Measurements from ENCODE around the gene UNK. TPM values are rescaled to one million over a fixed set of nuclear protein-coding genes. Genes with fewer than 3 reads are reported as not detected.
A peak's percentile ranks its signal among the peaks of the same experiment; 100 is the strongest.

Gene UNK
- total and polyA plus RNA-seq, 2 of the 13 experiments (the other 11 are each of a cell fraction or from before 2014, with no cell fraction given): 31.6 to 33.0 TPM

GRCh38 chr17:75872434-75873351, 88.1 kb downstream of the UNK start (continued):
- TF ChIP-seq ZNF609 (CRISPR knock-in tag; IDR thresholded peaks at IDR 0.05; ENCODE audit: borderline replicate concordance) (peak; percentile 94), DRAP1 (CRISPR knock-in tag; IDR thresholded peaks at IDR 0.05) (peak; percentile 89), THAP11 (CRISPR knock-in tag; IDR thresholded peaks at IDR 0.05) (peak; percentile 83), E2F2 (CRISPR knock-in tag; IDR thresholded peaks at IDR 0.05; ENCODE audit: borderline replicate concordance) (no peak), RAD51 (IDR thresholded peaks at IDR 0.05; ENCODE audit: borderline replicate concordance) (no peak), IKZF4 (CRISPR knock-in tag; IDR thresholded peaks at IDR 0.05; ENCODE audit: borderline replicate concordance, low read depth, not compliant biosample characterization) (no peak), ZNF446 (CRISPR knock-in tag; IDR thresholded peaks at IDR 0.05) (no peak; the same call in 1 of the 2 replicates), ZNF674 (CRISPR knock-in tag; IDR thresholded peaks at IDR 0.05; ENCODE audit: low read depth) (no peak), ZNF800 (CRISPR knock-in tag; IDR thresholded peaks at IDR 0.05) (peak; percentile 77; the same call in 1 of the 2 replicates), ZSCAN22 (CRISPR knock-in tag; IDR thresholded peaks at IDR 0.05) (no peak; the same call in 1 of the 2 replicates), HOXD1 (CRISPR knock-in tag; IDR thresholded peaks at IDR 0.05) (peak; percentile 90), RNF219 (CRISPR knock-in tag; IDR thresholded peaks at IDR 0.05) (no peak), ZNF207 (IDR thresholded peaks at IDR 0.05; ENCODE audit: borderline replicate concordance) (no peak), MATR3 (CRISPR knock-in tag; IDR thresholded peaks at IDR 0.05) (no peak)

Measured in HepG2 (cell line).